ENCODE measurements around the gene TTC13.

GRCh38 chr1:230896779-230897178 is 81.9 kb downstream of the TTC13 start:
- TF ChIP-seq SMC3 (IDR thresholded peaks at IDR 0.05; ENCODE audit: borderline replicate concordance, low read length) (no peak), POLR2A (IDR thresholded peaks at IDR 0.05; ENCODE audit: low read depth, low read length) (no peak), HDAC6 (IDR thresholded peaks at IDR 0.05; ENCODE audit: unreplicated experiment) (no peak), NRF1 (conservative IDR thresholded peaks at IDR 0.05; ENCODE audit: low read depth, low read length) (no peak), RCOR1 (conservative IDR thresholded peaks at IDR 0.05; ENCODE audit: low read depth, low read length) (no peak), RB1 (IDR thresholded peaks at IDR 0.05; ENCODE audit: borderline replicate concordance) (no peak)

All from GM12878 (cell line).